Activated naive CD4-positive, alpha-beta T cell treated with anti-CD3 and anti-CD28 coated beads, Interleukin-2, amount 10 ng/mL, durations not matched to agents 7 days and 5 days (primary cell): ENCODE results near the gene SLC25A53.
"Not testable (repeated sequence)": the region's sequence is repeated elsewhere in the genome, so short reads cannot be mapped to it uniquely, and the experiment has no call there.

Experiments used
- CTCF ChIA-PET: fragments of 350-600 bp; sonication (Branson Sonifier 250); formaldehyde crosslinking; loops from one replicate; lab custom pipeline; 2021; ENCODE audit warnings: antibody characterized with exemption; lab: Charles Lee
- DNase-seq: peaks from one replicate; pipeline ENCODE4 v3.0.0-alpha.2; 2020
- H3K27ac Mint-ChIP-seq: one replicate; pipeline ENCODE4 v1.8.0; 2021; ENCODE audit warnings: mild to moderate bottlenecking, moderate library complexity, mixed read lengths
- H3K27me3 Mint-ChIP-seq: one replicate; pipeline ENCODE4 v1.8.0; 2021; ENCODE audit warnings: mild to moderate bottlenecking, mixed read lengths
- H3K36me3 Mint-ChIP-seq: one replicate; pipeline ENCODE4 v1.8.0; 2021; ENCODE audit warnings: mixed read lengths
- H3K4me1 Mint-ChIP-seq: one replicate; pipeline ENCODE4 v1.8.0; 2021; ENCODE audit warnings: mixed read lengths
- H3K4me3 Mint-ChIP-seq: one replicate; pipeline ENCODE4 v1.8.0; 2021; ENCODE audit warnings: mild to moderate bottlenecking, moderate library complexity, mixed read lengths
- H3K9me3 Mint-ChIP-seq: one replicate; pipeline ENCODE4 v1.8.0; 2021; ENCODE audit warnings: mixed read lengths

The SLC25A53 gene

GRCh38 chrX:104113222-104113965 lies 43.4 kb downstream of the SLC25A53 start:
- H3K4me3 Mint-ChIP-seq: peak overlapping the region; percentile 80
- H3K36me3 Mint-ChIP-seq: no peaks in the 10 kb centered on the region
- no peak overlapping the region for H3K27ac Mint-ChIP-seq
- H3K27me3 Mint-ChIP-seq: peaks cover 4% of the 10 kb centered on the region
- CTCF ChIA-PET: interaction anchor here (0.9 to 3.7 kb wide), 7 partner anchors 8 to 268 kb away, joined by 3 to 15 read pairs (median 8); no protein-coding TSS in a partner anchor
- no peaks in the 10 kb centered on the region for H3K9me3 Mint-ChIP-seq
- peak; percentile 66 for DNase-seq
- peaks cover 29% of the 10 kb centered on the region for H3K4me1 Mint-ChIP-seq

DNA sequence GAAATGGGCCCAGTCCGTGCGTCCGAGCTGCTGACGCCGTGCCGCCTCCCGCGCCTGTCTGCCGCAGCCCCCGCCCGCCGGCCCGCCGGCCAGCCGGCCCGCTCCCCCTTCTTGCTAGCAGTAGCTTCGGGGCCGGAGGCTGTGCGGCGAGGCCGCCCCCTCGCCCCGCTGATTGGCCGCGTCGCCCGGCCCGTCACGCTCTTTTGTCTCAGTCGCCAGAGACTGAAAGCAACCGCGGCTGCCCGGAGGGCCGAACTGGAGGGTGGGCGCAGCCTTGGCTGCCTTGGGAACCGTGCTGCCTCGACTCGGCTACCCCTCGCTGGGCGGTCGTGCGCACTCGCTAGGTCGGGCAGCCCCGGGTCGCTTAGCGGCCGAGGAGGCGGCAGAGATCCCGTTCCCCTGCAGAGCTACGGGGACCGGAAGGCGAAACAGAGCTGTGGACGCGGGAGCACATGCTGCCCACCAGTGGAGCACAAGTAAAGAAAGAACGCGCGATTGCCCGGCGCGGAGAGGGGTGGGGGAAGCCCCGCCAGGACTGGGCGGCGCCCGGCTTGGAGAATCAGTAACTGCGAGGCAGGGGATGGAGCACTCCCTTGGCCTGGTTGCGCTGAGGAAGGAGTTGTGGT lies 44.4 kb downstream of the SLC25A53 start, which contains the start of gene ZCCHC18:
Gene ZCCHC18 (plus strand): TSS at position 198 of the 626 bp plus-strand sequence. CDS start 1,589 bp downstream, outside the sequence.
- peak within 1 kb of the TSS; percentile 80 for H3K4me3 Mint-ChIP-seq
- DNase-seq: peak; percentile 55
- H3K27me3 Mint-ChIP-seq: peaks cover 4% of the 10 kb centered on the region
- CTCF ChIA-PET: interaction anchor here (1.0 to 3.7 kb wide), 7 partner anchors 11 to 267 kb away, joined by 3 to 15 read pairs (median 8); partner anchors contain the start of gene SLC25A53
- H3K9me3 Mint-ChIP-seq: no peaks in the 10 kb centered on the region
- peaks cover 25% of the 10 kb centered on the region for H3K4me1 Mint-ChIP-seq
- H3K27ac Mint-ChIP-seq: peak within 1 kb of the TSS; percentile 42
- no peaks in the 10 kb centered on the region for H3K36me3 Mint-ChIP-seq

DNA sequence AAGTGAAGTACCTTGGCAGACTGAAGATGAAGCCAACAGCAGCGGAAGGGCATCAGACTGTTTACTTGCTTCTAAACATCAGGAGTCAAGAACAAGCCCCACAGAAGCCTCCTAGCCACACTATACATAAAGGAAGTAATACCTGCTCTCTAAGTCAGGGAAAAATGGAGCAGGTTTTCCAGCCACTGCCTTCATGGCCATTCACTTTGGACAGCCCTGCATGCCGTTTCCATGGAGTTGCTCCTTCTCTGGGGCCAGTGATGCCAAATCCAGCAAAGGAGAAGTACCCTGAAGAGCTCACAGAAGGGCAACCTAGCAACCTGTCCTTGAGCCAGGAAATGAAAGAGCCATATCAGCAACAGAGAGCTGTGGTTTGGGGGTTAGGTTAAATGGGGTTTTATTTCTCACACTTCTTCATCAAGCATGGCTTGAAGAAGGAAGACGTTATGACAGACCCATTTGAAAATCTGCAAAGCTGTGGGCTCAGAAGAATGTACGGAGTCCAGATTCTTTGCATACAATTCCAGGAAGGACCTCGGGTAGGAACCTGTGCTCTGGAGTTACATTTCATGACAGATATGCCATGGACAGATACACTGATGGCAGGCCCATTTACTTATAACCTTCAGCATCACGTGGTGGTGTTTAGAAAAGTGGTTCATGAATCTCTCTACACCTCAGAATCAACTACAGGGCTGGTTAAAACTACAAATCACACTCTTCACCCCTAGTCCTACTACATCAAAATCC lies 46.1 kb downstream of the SLC25A53 start:
- Mint-ChIP-seq H3K27me3 (peaks cover 11% of the 10 kb centered on the region), H3K27ac (peak overlapping the region; percentile 81), H3K4me3 (peak overlapping the region; percentile 15), H3K4me1 (peaks cover 25% of the 10 kb centered on the region)
- H3K36me3 Mint-ChIP-seq, H3K9me3 Mint-ChIP-seq, DNase-seq: not testable (repeated sequence)
- CTCF ChIA-PET: interaction anchor here (1.2 to 3.7 kb wide), 5 partner anchors 11 to 46 kb away, joined by 3 to 15 read pairs (median 6); partner anchors contain the start of gene SLC25A53

GRCh38 chrX:104108955-104109354 lies 47.9 kb downstream of the SLC25A53 start:
- H3K36me3 Mint-ChIP-seq: no peaks in the 10 kb centered on the region
- no peaks in the 10 kb centered on the region for H3K9me3 Mint-ChIP-seq
- no peak for DNase-seq
- peaks cover 11% of the 10 kb centered on the region for H3K27me3 Mint-ChIP-seq
- CTCF ChIA-PET: interaction anchor here (1.5 to 1.8 kb wide), 2 partner anchors 9 to 28 kb away, joined by 8 to 9 read pairs; no protein-coding TSS in a partner anchor
- H3K4me3 Mint-ChIP-seq: no peak overlapping the region
- peaks cover 25% of the 10 kb centered on the region for H3K4me1 Mint-ChIP-seq
- no peak overlapping the region for H3K27ac Mint-ChIP-seq

GRCh38 chrX:104105330-104106262 lies 51.2 kb downstream of the SLC25A53 start:
- Mint-ChIP-seq H3K36me3 (no peaks in the 10 kb centered on the region), H3K9me3 (no peaks in the 10 kb centered on the region), H3K4me3 (no peak overlapping the region), H3K4me1 (peaks cover 9% of the 10 kb centered on the region), H3K27ac (no peak overlapping the region), H3K27me3 (peaks cover 7% of the 10 kb centered on the region)
- DNase-seq: no peak
- CTCF ChIA-PET: interaction anchor here (0.7 kb wide), 1 partner anchor 30 kb away, joined by 4 read pairs; no protein-coding TSS in a partner anchor

- no peak for DNase-seq
- Mint-ChIP-seq H3K4me1 (no peaks in the 10 kb centered on the region), H3K27me3 (peaks cover 7% of the 10 kb centered on the region), H3K27ac (no peak overlapping the region), H3K4me3 (no peak overlapping the region), H3K36me3 (no peaks in the 10 kb centered on the region), H3K9me3 (no peaks in the 10 kb centered on the region)
- CTCF ChIA-PET: no interaction called here
Measured at GRCh38 chrX:104104676-104105075, 52.1 kb downstream of the SLC25A53 start.

GRCh38 chrX:104098919-104099318 lies 57.9 kb downstream of the SLC25A53 start:
- Mint-ChIP-seq H3K4me3 (no peak overlapping the region), H3K27me3 (peaks cover 4% of the 10 kb centered on the region), H3K4me1 (no peaks in the 10 kb centered on the region), H3K9me3 (no peaks in the 10 kb centered on the region), H3K36me3 (no peaks in the 10 kb centered on the region), H3K27ac (no peak overlapping the region)
- CTCF ChIA-PET: interaction anchor here (1.3 to 2.9 kb wide), 7 partner anchors 10 to 254 kb away, joined by 3 to 18 read pairs (median 6); no protein-coding TSS in a partner anchor
- no peak for DNase-seq

DNA sequence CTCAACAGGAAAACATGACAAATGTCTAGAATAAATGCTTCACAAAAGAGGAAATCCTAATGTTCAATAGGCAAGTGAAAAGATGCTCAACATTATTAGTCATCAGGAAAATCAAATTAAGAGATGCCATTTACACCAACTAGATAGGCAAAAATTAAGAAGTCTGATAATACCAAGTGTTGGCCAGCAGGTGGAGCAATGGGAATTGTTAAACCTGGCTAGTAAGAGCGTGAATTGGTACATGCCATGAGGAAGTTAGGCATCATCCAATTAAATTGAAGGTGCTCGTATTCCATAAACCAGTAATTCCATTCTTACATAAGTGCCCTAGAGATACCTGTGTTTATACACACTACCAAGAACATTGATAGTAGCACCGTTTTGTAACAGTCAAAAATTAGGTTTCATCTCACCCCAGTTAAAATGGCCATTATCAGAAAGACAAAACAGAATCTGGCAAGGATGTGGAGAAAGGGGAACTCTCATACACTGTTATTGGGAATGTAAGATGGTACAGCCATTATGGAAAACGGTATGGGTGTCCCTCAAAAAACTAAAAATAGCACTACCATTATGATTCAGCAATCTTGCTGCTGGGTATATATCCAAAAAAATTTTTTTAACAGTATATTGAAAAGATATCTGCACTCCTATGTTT lies 58.5 kb downstream of the SLC25A53 start:
- Mint-ChIP-seq H3K9me3 (no peaks in the 10 kb centered on the region), H3K4me1 (no peaks in the 10 kb centered on the region)

DNA sequence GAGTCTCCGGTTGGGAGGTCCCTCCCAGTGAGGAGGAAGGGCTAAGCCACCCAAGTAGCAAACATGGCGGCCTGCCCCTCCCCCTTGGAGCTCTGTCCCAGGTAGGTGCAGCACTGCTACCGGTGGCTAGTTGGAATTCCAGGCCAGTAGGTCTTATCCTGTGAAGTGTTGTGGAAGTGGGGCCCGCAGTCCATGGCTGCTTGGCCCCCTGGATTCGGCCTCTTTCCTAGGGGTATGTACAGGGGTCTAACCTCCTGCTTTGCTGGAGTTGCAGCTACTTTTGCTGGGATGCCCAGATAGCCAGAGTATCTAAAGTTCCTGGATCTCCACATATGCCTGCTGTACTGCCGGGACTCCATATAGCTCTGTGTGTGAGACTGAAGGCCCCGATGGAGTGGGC lies 70.9 kb downstream of the SLC25A53 start:
- no peak for DNase-seq
- H3K4me1 Mint-ChIP-seq: no peaks in the 10 kb centered on the region
- no peak overlapping the region for H3K4me3 Mint-ChIP-seq
- no peak overlapping the region for H3K27ac Mint-ChIP-seq
- H3K27me3 Mint-ChIP-seq: peaks cover 7% of the 10 kb centered on the region
- H3K36me3 Mint-ChIP-seq: no peaks in the 10 kb centered on the region
- H3K9me3 Mint-ChIP-seq: no peaks in the 10 kb centered on the region
- CTCF ChIA-PET: no interaction called here

More for the DNA sequence above, 58.5 kb downstream of the SLC25A53 start:
- CTCF ChIA-PET: interaction anchor here (1.3 to 2.8 kb wide), 6 partner anchors 13 to 253 kb away, joined by 3 to 18 read pairs (median 6); no protein-coding TSS in a partner anchor
- Mint-ChIP-seq H3K27me3 (peaks cover 4% of the 10 kb centered on the region), H3K27ac (no peak overlapping the region), H3K36me3 (no peaks in the 10 kb centered on the region), H3K4me3 (no peak overlapping the region)
- DNase-seq: peak; percentile 63

DNA sequence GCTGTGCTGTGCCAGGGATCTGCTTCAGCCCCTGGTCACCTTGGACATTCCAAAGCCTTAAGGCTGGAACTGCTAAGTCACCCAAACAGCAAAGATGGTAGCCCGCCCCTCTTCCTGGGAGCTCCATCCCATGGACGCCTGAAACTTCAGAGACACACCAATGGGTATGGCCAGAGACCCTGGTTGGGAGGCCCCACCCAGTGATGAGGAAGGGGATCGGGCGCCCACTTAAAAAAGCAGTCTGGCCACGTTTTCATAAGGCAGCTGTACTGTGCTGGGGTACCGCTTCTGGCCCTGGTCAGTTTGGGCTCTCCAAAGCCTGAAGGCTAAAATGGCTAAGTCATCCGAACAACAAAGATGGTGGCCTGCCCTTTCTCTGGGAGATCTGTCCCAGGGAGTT lies 71.3 kb downstream of the SLC25A53 start:
- Mint-ChIP-seq H3K4me1 (no peaks in the 10 kb centered on the region), H3K4me3 (no peak overlapping the region), H3K9me3 (no peaks in the 10 kb centered on the region), H3K27ac (no peak overlapping the region), H3K36me3 (no peaks in the 10 kb centered on the region), H3K27me3 (peaks cover 7% of the 10 kb centered on the region)
- no peak for DNase-seq
- CTCF ChIA-PET: no interaction called here

DNA sequence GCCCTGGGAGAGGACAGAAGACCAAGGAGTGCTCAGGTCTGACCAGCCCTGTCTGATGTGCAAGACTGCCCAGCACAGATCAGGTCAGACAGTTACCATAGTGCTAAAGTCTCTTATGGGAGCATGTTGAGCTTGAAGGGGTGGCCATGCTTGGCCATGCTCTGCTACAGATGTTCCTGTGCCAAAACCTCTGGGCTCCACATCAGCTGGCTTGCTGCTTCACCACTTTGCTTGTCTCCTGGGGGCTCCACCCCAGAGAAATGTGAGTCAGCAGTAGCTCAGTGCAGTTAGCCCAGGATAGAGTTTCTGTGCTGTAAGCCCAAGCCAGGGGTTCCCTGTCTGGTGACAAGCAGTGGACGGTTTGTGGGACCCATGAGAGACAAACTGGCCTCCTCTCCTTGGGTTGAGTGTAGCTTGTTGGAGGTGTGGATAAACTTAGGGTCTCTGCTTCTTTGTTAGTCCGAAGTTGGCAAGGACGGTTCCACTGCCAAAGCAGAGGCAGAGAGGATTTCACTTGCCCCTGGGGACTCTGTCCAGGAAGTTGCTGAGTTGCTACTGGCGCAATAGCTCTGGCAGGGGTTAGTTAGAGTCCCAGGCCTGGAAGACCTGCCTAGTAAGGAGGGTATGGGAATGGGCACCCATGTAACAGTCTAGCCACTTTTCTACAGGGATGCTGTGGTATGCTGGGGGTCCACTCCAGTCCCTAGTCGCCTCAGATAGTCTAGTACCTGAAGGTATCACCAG lies 72.1 kb downstream of the SLC25A53 start:
- Mint-ChIP-seq H3K9me3 (no peaks in the 10 kb centered on the region), H3K4me3 (no peak overlapping the region), H3K27me3 (peaks cover 7% of the 10 kb centered on the region), H3K4me1 (no peaks in the 10 kb centered on the region), H3K27ac (no peak overlapping the region), H3K36me3 (no peaks in the 10 kb centered on the region)
- no peak for DNase-seq
- CTCF ChIA-PET: no interaction called here

- no peaks in the 10 kb centered on the region for H3K4me1 Mint-ChIP-seq
- no peak overlapping the region for H3K4me3 Mint-ChIP-seq
- CTCF ChIA-PET: no interaction called here
- H3K9me3 Mint-ChIP-seq: no peaks in the 10 kb centered on the region
- no peaks in the 10 kb centered on the region for H3K36me3 Mint-ChIP-seq
- no peak for DNase-seq
- H3K27me3 Mint-ChIP-seq: peaks cover 7% of the 10 kb centered on the region
- no peak overlapping the region for H3K27ac Mint-ChIP-seq
Measured at GRCh38 chrX:104084063-104084462, 72.7 kb downstream of the SLC25A53 start.
